Esophagus muscularis mucosa (tissue), 4 donors: Measurements from ENCODE around the gene COQ7. TPM values are rescaled to one million over a fixed set of nuclear protein-coding genes. Genes with fewer than 3 reads are reported as not detected.

Experiments used
- DNase-seq: peaks from one replicate; pipeline ENCODE4 v3.0.0-alpha.2; 2017; ENCODE audit errors: extremely low spot score
- H3K27ac ChIP-seq, 4 donors: fragments of 200-600 bp; sonication (generic); replicated peaks in 1 of 4; 1 replicate in 3 of 4; 2 replicates in 1 of 4; pipeline ENCODE4 v1.5.1; 2016 to 2019; ENCODE audit warnings: mild to moderate bottlenecking in 1 of 4
- H3K27me3 ChIP-seq, 4 donors: fragments of 200-600 bp; sonication (generic); one replicate each; pipeline versions ENCODE4 v1.5.1 to v1.6.0; 2016 to 2019
- H3K36me3 ChIP-seq, 4 donors: fragments of 200-600 bp; sonication (generic); one replicate each; pipeline ENCODE4 v1.5.1; 2016 to 2019
- H3K4me1 ChIP-seq, 4 donors: fragments of 200-600 bp; sonication (generic); one replicate each; pipeline ENCODE4 v1.5.1; 2016 to 2019
- H3K4me3 ChIP-seq, 4 donors: fragments of 200-600 bp; sonication (generic); 1 replicate in 2 of 4; 2 replicates in 2 of 4; pipeline ENCODE4 v1.5.1; 2016 to 2019; ENCODE audit warnings: mild to moderate bottlenecking in 4 of 4, moderate library complexity in 1 of 4
- H3K9me3 ChIP-seq, 4 donors: fragments of 200-600 bp; sonication (generic); 1 replicate in 3 of 4; 2 replicates in 1 of 4; pipeline ENCODE4 v1.5.1; 2016 to 2019
- EP300 ChIP-seq: sonication (generic); formaldehyde crosslinking; IDR thresholded peaks from one replicate; pipeline ENCODE4 v1.6.1; 2017; ENCODE audit warnings: antibody characterized with exemption
- POLR2A ChIP-seq: fragments of 450-650 bp; IDR thresholded peaks from one replicate; pipeline ENCODE4 v1.6.1; 2017; ENCODE audit warnings: antibody characterized with exemption, moderate library complexity, mild to moderate bottlenecking, low read depth
- POLR2AphosphoS5 ChIP-seq, 2 donors: sonication (generic); formaldehyde crosslinking; IDR thresholded peaks; one replicate each; pipeline ENCODE4 v1.6.1; 2017; ENCODE audit warnings: antibody characterized with exemption in 2 of 2
- WGBS: methylation state at CpG from one replicate; pipeline ENCODE4 v1.1.5; 2018; 5-methylcytosine and 5-hydroxymethylcytosine counted together
- intact Hi-C: fragments of 100-400 bp; cut with DNase I; formaldehyde crosslinking; loops from one replicate; pipeline ENCODE4 v1.15.1; 2023
- total RNA-seq, 4 donors: library from RNA; depleted of rRNA; stranded (reverse); fragments of >200 nt; gene quantifications; one replicate each; pipeline versions ENCODE4 v1.1.0 to v1.2.1, GENCODE V29; 2016
- TF ChIP-seq, protein P1 (sequence below), 3 experiments: fragments of 200-600 bp in 2 of 3; fragments of 450-650 bp in 1 of 3; sonication (generic) in 2 of 3; IDR thresholded peaks; one replicate each; pipeline ENCODE4 v1.5.1; 2017 to 2019; ENCODE audit warnings: antibody characterized with exemption in 3 of 3, mild to moderate bottlenecking in 2 of 3, moderate library complexity in 1 of 3

The COQ7 gene
- total RNA-seq, 4 donors from 2014 or later: 19.1 to 31.2 (median 28.8) TPM

DNA sequence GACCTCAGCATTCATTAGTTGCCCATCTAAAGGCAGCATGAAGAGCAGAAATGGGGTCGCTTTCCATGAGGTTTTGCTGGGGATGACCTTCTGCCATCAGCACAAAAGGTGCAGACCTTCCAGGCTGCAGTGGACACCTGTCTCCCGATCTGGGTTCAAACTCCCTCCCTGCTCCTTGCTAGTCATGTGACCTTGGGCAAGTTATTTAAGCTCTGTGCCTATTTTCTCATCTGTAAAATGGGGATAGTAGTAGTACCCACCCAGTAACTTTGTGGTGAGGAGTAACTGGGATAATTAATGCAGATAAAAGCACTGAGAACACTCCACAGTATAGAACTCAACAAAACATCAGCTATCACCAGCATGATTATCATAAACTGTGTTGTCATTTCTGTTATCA lies 21.4 kb upstream of the COQ7 start:
- intact Hi-C loops: no loop called here
- H3K36me3 ChIP-seq: peaks cover 0 to 22% (median 4%) of the 10 kb centered on the region in 4 donors
- H3K4me1 ChIP-seq: no peaks in the 10 kb centered on the region
- WGBS: 100% methylated on average over 2 of the region's 2 CpGs
- H3K4me3 ChIP-seq: no peak overlapping the region
- DNase-seq: no peak
- TF ChIP-seq, protein P1, sequence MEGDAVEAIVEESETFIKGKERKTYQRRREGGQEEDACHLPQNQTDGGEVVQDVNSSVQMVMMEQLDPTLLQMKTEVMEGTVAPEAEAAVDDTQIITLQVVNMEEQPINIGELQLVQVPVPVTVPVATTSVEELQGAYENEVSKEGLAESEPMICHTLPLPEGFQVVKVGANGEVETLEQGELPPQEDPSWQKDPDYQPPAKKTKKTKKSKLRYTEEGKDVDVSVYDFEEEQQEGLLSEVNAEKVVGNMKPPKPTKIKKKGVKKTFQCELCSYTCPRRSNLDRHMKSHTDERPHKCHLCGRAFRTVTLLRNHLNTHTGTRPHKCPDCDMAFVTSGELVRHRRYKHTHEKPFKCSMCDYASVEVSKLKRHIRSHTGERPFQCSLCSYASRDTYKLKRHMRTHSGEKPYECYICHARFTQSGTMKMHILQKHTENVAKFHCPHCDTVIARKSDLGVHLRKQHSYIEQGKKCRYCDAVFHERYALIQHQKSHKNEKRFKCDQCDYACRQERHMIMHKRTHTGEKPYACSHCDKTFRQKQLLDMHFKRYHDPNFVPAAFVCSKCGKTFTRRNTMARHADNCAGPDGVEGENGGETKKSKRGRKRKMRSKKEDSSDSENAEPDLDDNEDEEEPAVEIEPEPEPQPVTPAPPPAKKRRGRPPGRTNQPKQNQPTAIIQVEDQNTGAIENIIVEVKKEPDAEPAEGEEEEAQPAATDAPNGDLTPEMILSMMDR (IDR thresholded peaks at IDR 0.05): no peak
- TF ChIP-seq EP300: no peak
- no peak for TF ChIP-seq POLR2A
- no peak for TF ChIP-seq POLR2AphosphoS5 (IDR thresholded peaks at IDR 0.05)
- no peaks in the 10 kb centered on the region for H3K27me3 ChIP-seq
- no peaks in the 10 kb centered on the region for H3K9me3 ChIP-seq
- no peak overlapping the region for H3K27ac ChIP-seq

DNA sequence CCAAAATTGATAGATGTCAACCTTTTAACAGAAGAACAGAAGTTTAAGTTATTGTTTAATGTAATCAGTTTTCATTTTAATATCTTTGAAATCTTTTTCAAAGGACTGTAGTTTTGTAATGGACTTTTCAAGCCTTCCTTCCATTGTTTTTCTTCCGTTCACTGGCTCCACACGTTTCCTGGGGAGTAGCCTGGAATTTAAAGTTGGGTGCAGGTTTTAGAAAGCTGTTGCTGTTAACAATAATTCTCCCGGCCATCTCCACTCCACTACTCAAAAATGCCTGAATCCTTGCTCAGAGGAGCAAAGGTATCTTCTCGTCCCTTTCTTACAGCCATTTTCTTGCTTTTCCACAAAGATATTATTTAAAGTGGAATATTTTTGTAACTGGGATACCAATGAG lies 4.7 kb upstream of the COQ7 start:
- intact Hi-C loops: loop anchor here (10.0 kb wide), 1 partner anchor 462 kb away; the partner anchor contains the start of genes CCP110 and GDE1
- Histone ChIP-seq H3K27me3 (no peaks in the 10 kb centered on the region), H3K27ac (peak overlapping the region in 1 of 4 donors; percentile 26), H3K4me3 (no peak overlapping the region), H3K4me1 (peaks cover 5 to 10% (median 7%) of the 10 kb centered on the region in 4 donors), H3K9me3 (no peaks in the 10 kb centered on the region), H3K36me3 (peaks cover 0 to 6% (median 0%) of the 10 kb centered on the region in 4 donors)
- DNase-seq: no peak
- TF ChIP-seq POLR2A (no peak), POLR2AphosphoS5 (IDR thresholded peaks at IDR 0.05) (no peak), EP300 (no peak)
- TF ChIP-seq, protein P1 (IDR thresholded peaks at IDR 0.05): no peak
- WGBS: 70% methylated on average over 4 of the region's 4 CpGs

DNA sequence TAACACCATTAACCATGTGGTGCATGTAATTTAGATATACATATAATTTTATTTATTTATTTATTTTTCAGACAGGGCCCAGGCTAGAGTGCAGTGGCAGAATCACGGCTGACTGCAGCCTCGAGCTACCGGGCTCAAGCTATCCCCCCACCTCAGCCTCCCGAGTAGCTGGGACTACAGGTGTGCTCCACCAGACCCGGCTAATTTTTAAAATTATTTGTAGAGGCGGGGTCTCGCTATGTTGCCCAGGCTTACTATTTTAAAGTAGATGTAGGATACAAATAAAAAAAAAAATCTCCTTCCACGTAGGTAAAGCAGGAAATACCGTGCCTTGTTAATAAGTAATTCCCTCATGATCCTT lies 446 bp upstream of the COQ7 start:
- intact Hi-C loops: loop anchor here (10.0 kb wide), 1 partner anchor 458 kb away; the partner anchor contains the start of genes CCP110 and GDE1
- Histone ChIP-seq H3K27ac (peak overlapping the region; percentile 97 to 99 (median 98)), H3K27me3 (no peaks in the 10 kb centered on the region), H3K4me3 (peak overlapping the region; percentile 76 to 86 (median 78)), H3K4me1 (peaks cover 17 to 27% (median 25%) of the 10 kb centered on the region in 4 donors), H3K9me3 (no peaks in the 10 kb centered on the region), H3K36me3 (peaks cover 0 to 10% (median under 1%) of the 10 kb centered on the region in 4 donors)
- no peak for DNase-seq
- 59% methylated on average over 9 of the region's 9 CpGs for WGBS
- TF ChIP-seq EP300: no peak
- TF ChIP-seq, protein P1 (IDR thresholded peaks at IDR 0.05): no peak
- no peak for TF ChIP-seq POLR2AphosphoS5 (IDR thresholded peaks at IDR 0.05)
- no peak for TF ChIP-seq POLR2A

DNA sequence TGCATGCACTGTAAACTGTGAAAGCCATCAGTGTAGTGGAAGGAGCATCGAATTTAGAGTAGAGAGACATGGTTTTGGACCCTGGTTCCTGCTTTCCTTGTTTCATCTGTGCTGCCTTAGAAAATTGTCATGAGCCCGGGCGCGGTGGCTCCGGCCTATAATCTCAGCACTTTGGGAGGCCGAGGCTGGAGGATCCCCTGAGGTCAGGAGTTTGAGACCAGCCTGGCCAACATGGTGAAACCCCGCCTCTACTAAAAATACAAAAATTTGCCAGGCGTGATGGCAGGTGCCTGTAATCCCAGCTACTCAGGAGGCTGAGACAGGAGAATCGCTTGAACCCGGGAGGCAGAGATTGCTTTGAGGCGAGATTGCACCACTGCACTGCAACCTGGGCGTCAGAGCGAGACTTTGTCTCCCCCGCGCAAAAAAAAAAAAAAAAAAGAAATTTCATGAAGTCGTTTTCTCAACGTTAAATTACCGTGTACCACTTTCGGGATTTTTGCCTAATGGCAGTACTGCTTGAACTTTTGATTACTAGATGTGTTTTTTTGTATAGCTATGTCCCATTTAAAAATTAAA lies 912 bp downstream of the COQ7 start:
- 58% methylated on average over 19 of the region's 19 CpGs for WGBS
- TF ChIP-seq, protein P1 (IDR thresholded peaks at IDR 0.05): no peak
- TF ChIP-seq EP300: no peak
- TF ChIP-seq POLR2AphosphoS5 (IDR thresholded peaks at IDR 0.05): no peak
- TF ChIP-seq POLR2A: no peak
- Histone ChIP-seq H3K4me1 (peaks cover 14 to 27% (median 23%) of the 10 kb centered on the region in 4 donors), H3K9me3 (no peaks in the 10 kb centered on the region), H3K27me3 (no peaks in the 10 kb centered on the region), H3K27ac (peak overlapping the region; percentile 97 to 99 (median 98)), H3K4me3 (peak overlapping the region; percentile 76 to 86 (median 78)), H3K36me3 (peaks cover 3 to 23% (median 11%) of the 10 kb centered on the region in 4 donors)
- no peak for DNase-seq
- intact Hi-C loops: loop anchor here (10.0 kb wide), 1 partner anchor 456 kb away; the partner anchor contains the start of genes CCP110 and GDE1
